IMR-90 (cell line): Measurements from ENCODE around the gene FMC1. TPM values are rescaled to one million over a fixed set of nuclear protein-coding genes. Genes with fewer than 3 reads are reported as not detected.

ENCODE experiments used
- ATAC-seq: fragments of 200-7000 bp; cut with Tn5 transposase; 2 replicates; pipeline ENCODE4 v1.9.1; 2020; ENCODE audit warnings: low read depth, mild to moderate bottlenecking, moderate library complexity
- BruUV-seq: library from RNA; stranded (reverse); fragments of 400-500 nt; replicated peaks from 2 replicates; lab custom pipeline; 2021; lab: Mats Ljungman, UMichigan
- CTCF ChIA-PET: fragments of 300-600 bp; formaldehyde crosslinking; extraction: SDS; loops from one replicate; lab custom pipeline; 2021; ENCODE audit warnings: antibody characterized with exemption; lab: Yijun Ruan, JAX
- POLR2A ChIA-PET: fragments of 300-600 bp; sonication (Branson Sonifier 250); formaldehyde crosslinking; loops from one replicate; lab custom pipeline; 2022; ENCODE audit warnings: antibody characterized with exemption; ENCODE audit not compliant: unreplicated experiment; lab: Charles Lee
- DNase-seq: peaks from one replicate; pipeline ENCODE4 v3.0.0; 2013
- H2AFZ ChIP-seq: replicated peaks from 2 replicates; pipeline ENCODE3; 2013; ENCODE audit warnings: low read length, mild to moderate bottlenecking; ENCODE audit not compliant: poor library complexity
- H2AK5ac ChIP-seq: 2 replicates; pipeline ENCODE4 v1.6.1; 2013; ENCODE audit warnings: low read depth, low read length, inconsistent platforms
- H2AK9ac ChIP-seq: replicated peaks from 2 replicates; pipeline ENCODE3; 2013; ENCODE audit warnings: mild to moderate bottlenecking, low read depth, low read length, moderate library complexity; ENCODE audit not compliant: poor library complexity
- H2BK120ac ChIP-seq: 2 replicates; pipeline ENCODE4 v1.6.1; 2013; ENCODE audit warnings: low read depth, low read length, inconsistent platforms
- H2BK15ac ChIP-seq: 3 replicates; pipeline ENCODE4 v1.6.1; 2013; ENCODE audit warnings: low read depth, low read length, inconsistent platforms
- H2BK20ac ChIP-seq: 2 replicates; pipeline ENCODE4 v1.6.1; 2013; ENCODE audit warnings: low read depth, mild to moderate bottlenecking, inconsistent platforms, low read length, moderate library complexity
- H2BK5ac ChIP-seq: 2 replicates; pipeline ENCODE4 v1.6.1; 2013; ENCODE audit warnings: mild to moderate bottlenecking, low read depth, low read length, inconsistent platforms; ENCODE audit not compliant: poor library complexity, severe bottlenecking
- H3K14ac ChIP-seq: replicated peaks from 2 replicates; pipeline ENCODE4 v1.6.1; 2013; ENCODE audit warnings: low read depth, low read length, inconsistent platforms
- H3K18ac ChIP-seq: 2 replicates; pipeline ENCODE4 v1.6.1; 2013; ENCODE audit warnings: low read depth, low read length, control low read depth
- H3K23ac ChIP-seq: 2 replicates; pipeline ENCODE4 v1.6.1; 2013; ENCODE audit warnings: low read depth, low read length, inconsistent platforms
- H3K27ac ChIP-seq: 2 replicates; pipeline ENCODE4 v1.5.1; 2013; ENCODE audit warnings: mild to moderate bottlenecking, control low read depth, low read length; ENCODE audit not compliant: insufficient read depth
- H3K27me3 ChIP-seq: 2 replicates; pipeline ENCODE4 v1.6.1; 2013; ENCODE audit warnings: low read length; ENCODE audit not compliant: control insufficient read depth, insufficient read depth
- H3K36me3 ChIP-seq: 2 replicates; pipeline ENCODE4 v1.6.1; 2013; ENCODE audit warnings: low read length, mixed read lengths; ENCODE audit not compliant: control insufficient read depth, insufficient read depth
- H3K4ac ChIP-seq: 2 replicates; pipeline ENCODE4 v1.6.1; 2013; ENCODE audit warnings: low read depth, low read length, inconsistent platforms
- H3K4me1 ChIP-seq: 2 replicates; pipeline ENCODE4 v1.6.1; 2013; ENCODE audit warnings: low read length, mixed read lengths; ENCODE audit not compliant: control insufficient read depth, insufficient read depth
- H3K4me2 ChIP-seq: 2 replicates; pipeline ENCODE4 v1.6.1; 2013; ENCODE audit warnings: low read depth, mild to moderate bottlenecking, control low read depth, low read length, moderate library complexity
- H3K4me3 ChIP-seq: 2 replicates; pipeline ENCODE4 v1.5.1; 2013; ENCODE audit warnings: low read depth, mild to moderate bottlenecking, control low read depth, low read length, moderate library complexity; ENCODE audit not compliant: insufficient read depth
- H3K56ac ChIP-seq: 2 replicates; pipeline ENCODE4 v1.6.1; 2013; ENCODE audit warnings: low read length, inconsistent platforms; ENCODE audit not compliant: insufficient read depth; ENCODE audit errors: extremely low read depth
- H3K79me1 ChIP-seq, 2 experiments: 2 replicates each; pipeline ENCODE4 v1.6.1; 2013; ENCODE audit warnings: low read length in 2 of 2, inconsistent platforms in 1 of 2, low read depth in 1 of 2
- H3K9ac ChIP-seq: 2 replicates; pipeline ENCODE4 v1.6.1; 2013; ENCODE audit warnings: low read depth, low read length, control low read depth
- H3K9me1 ChIP-seq: 2 replicates; pipeline ENCODE4 v1.6.1; 2013; ENCODE audit warnings: low read length, inconsistent platforms; ENCODE audit not compliant: insufficient read depth
- H3K9me3 ChIP-seq: 2 replicates; pipeline ENCODE4 v1.6.1; 2013; ENCODE audit warnings: low read length; ENCODE audit not compliant: control insufficient read depth, insufficient read depth
- H4K20me1 ChIP-seq: 2 replicates; pipeline ENCODE4 v1.6.1; 2013; ENCODE audit warnings: low read length, inconsistent platforms; ENCODE audit not compliant: insufficient read depth
- H4K5ac ChIP-seq: 2 replicates; pipeline ENCODE4 v1.6.1; 2013; ENCODE audit warnings: mild to moderate bottlenecking, low read depth, low read length, control low read depth
- H4K8ac ChIP-seq, 2 experiments: 2 replicates each; pipeline ENCODE4 v1.6.1; 2013; ENCODE audit warnings: low read depth in 2 of 2, low read length in 2 of 2, control low read depth in 1 of 2, inconsistent platforms in 1 of 2
- H4K91ac ChIP-seq: 2 replicates; pipeline ENCODE4 v1.6.1; 2013; ENCODE audit warnings: low read depth, low read length, inconsistent platforms; ENCODE audit not compliant: insufficient read depth
- BHLHE40 ChIP-seq: fragments of 150-350 bp; IDR thresholded peaks from 2 replicates; pipeline ENCODE4 v1.6.1; 2016; ENCODE audit warnings: mild to moderate bottlenecking, low read depth, low read length
- CEBPB ChIP-seq: IDR thresholded peaks from 2 replicates; pipeline ENCODE4 v1.6.1; 2012; ENCODE audit warnings: low read depth, low read length, improper control_type of control experiment
- CHD1 ChIP-seq: IDR thresholded peaks from 2 replicates; pipeline ENCODE4 v1.6.1; 2012; ENCODE audit warnings: low read depth, low read length, improper control_type of control experiment
- FOS ChIP-seq: fragments of 150-350 bp; IDR thresholded peaks from 2 replicates; pipeline ENCODE4 v1.6.1; 2016; ENCODE audit warnings: low read depth, low read length
- MAFK ChIP-seq: IDR thresholded peaks from 2 replicates; pipeline ENCODE4 v1.6.1; 2012; ENCODE audit warnings: low read depth, low read length, improper control_type of control experiment
- MAZ ChIP-seq: IDR thresholded peaks from 2 replicates; pipeline ENCODE4 v1.6.1; 2012; ENCODE audit warnings: low read depth, mild to moderate bottlenecking, low read length, improper control_type of control experiment, moderate library complexity, borderline replicate concordance
- MXI1 ChIP-seq: IDR thresholded peaks from 2 replicates; pipeline ENCODE4 v1.6.1; 2012; ENCODE audit warnings: low read depth, mild to moderate bottlenecking, low read length, moderate library complexity, borderline replicate concordance
- NFE2L2 ChIP-seq: fragments of 150-350 bp; IDR thresholded peaks from 2 replicates; pipeline ENCODE4 v1.6.1; 2016; ENCODE audit warnings: low read depth, mild to moderate bottlenecking, low read length
- POLR2A ChIP-seq: IDR thresholded peaks from 2 replicates; pipeline ENCODE4 v1.6.1; 2012; ENCODE audit warnings: mild to moderate bottlenecking, low read depth, low read length
- RAD21 ChIP-seq: IDR thresholded peaks from 2 replicates; pipeline ENCODE4 v1.6.1; 2012; ENCODE audit warnings: low read length, improper control_type of control experiment
- RCOR1 ChIP-seq: IDR thresholded peaks from 2 replicates; pipeline ENCODE4 v1.6.1; 2012; ENCODE audit warnings: mild to moderate bottlenecking, low read length, improper control_type of control experiment; ENCODE audit not compliant: insufficient replicate concordance
- RFX5 ChIP-seq: IDR thresholded peaks from 2 replicates; pipeline ENCODE4 v1.8.0; 2012; ENCODE audit warnings: low read depth, mild to moderate bottlenecking, low read length, moderate library complexity
- SMC3 ChIP-seq: fragments of 150-350 bp; IDR thresholded peaks from 2 replicates; pipeline ENCODE4 v1.6.1; 2016; ENCODE audit warnings: low read depth, mild to moderate bottlenecking, antibody characterized with exemption, low read length, moderate library complexity
- WGBS, 2 experiments: methylation state at CpG; one replicate each; pipeline versions ENCODE4 v1.1.5 to v1.1.7; 2013; ENCODE audit warnings: missing lambda C conversion rate in 2 of 2; ENCODE audit not compliant: insufficient read length in 1 of 2; ENCODE audit errors: extremely low coverage in 2 of 2; 5-methylcytosine and 5-hydroxymethylcytosine counted together
- dilution Hi-C: fragments of 300-500 bp; cut with HindIII; formaldehyde crosslinking; loops from one replicate; pipeline ENCODE4 v1.14.3; 2018; ENCODE audit warnings: low sequenced_read_pairs; ENCODE audit not compliant: unreplicated experiment
- in situ Hi-C: fragments of 300-500 bp; cut with MboI; formaldehyde crosslinking; loops from 3 replicates; pipeline ENCODE4 v1.14.3; 2019; ENCODE audit warnings: low sequenced_read_pairs, inconsistent platforms, mixed read lengths
- intact Hi-C: fragments of 100-400 bp; cut with micrococcal nuclease; formaldehyde crosslinking; loops from 2 replicates; pipeline ENCODE4 v1.10.0; 2022
- polyA plus RNA-seq, 3 experiments: library from polyadenylated mRNA; depleted of rRNA; stranded (reverse); fragments of >200 nt; gene quantifications; 2 replicates each; pipeline ENCODE4 v1.2.3, GENCODE V29; 2012; ENCODE audit warnings: low replicate concordance in 1 of 3
- total RNA-seq: library from RNA; depleted of rRNA; stranded (reverse); fragments of >200 nt; gene quantifications from 2 replicates; pipeline ENCODE4 v1.2.3, GENCODE V29; 2012
- TF ChIP-seq, protein P1 (sequence below): conservative IDR thresholded peaks from 2 replicates; pipeline ENCODE4 v1.5.1; 2012; ENCODE audit warnings: mild to moderate bottlenecking, low read depth, low read length, improper control_type of control experiment
- TF ChIP-seq, protein P2 (sequence below): fragments of 150-350 bp; IDR thresholded peaks from 2 replicates; pipeline ENCODE4 v1.6.1; 2017; ENCODE audit warnings: mild to moderate bottlenecking, antibody characterized with exemption, low read length, low read depth
- TF ChIP-seq, protein P3 (sequence below): fragments of 150-350 bp; IDR thresholded peaks from 2 replicates; pipeline ENCODE4 v1.6.1; 2016; ENCODE audit warnings: low read depth, mild to moderate bottlenecking, low read length, moderate library complexity, borderline replicate concordance

FMC1 gene
- total and polyA plus RNA-seq, 2 of the 4 experiments (the other 2 are of a cell fraction) = 6.1 to 11.9 TPM

DNA sequence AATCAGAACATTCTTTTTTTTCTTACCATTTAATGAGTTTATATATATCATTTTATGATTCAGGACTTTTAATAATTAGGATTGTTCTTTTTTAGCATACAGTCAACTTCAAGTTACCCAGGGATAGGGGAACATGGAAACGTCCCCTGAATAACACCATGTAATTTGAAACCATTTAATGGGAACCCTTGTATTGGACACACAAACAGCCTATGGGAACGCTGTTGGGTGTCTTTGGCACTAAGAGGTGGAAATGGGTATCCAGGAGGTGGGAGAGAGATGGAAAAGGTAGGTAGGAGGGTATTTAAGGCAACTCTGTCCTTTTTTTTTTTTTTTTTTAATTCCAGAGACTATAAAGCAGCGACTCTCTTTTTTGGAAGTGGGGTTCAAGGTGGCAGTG lies 21.2 kb downstream of the FMC1 start:
- H3K36me3 ChIP-seq = peaks cover 2% of the 10 kb centered on the region
- H2AFZ ChIP-seq = no peak overlapping the region
- no TSS peak for BruUV-seq
- DNase-seq (peak; percentile 16), ATAC-seq (no peak)
- in situ Hi-C loops (no loop called here), intact Hi-C loops (loop anchor here (5.0 kb wide), 2 partner anchors 35 to 50 kb away; no protein-coding TSS in a partner anchor), dilution Hi-C loops (no loop called here)
- peak overlapping the region; percentile 17; the same call in 1 of the 2 replicates for H3K4me2 ChIP-seq
- H3K9me1 ChIP-seq = peaks cover 5% of the 10 kb centered on the region; the same call in 1 of the 2 replicates
- no peak overlapping the region for H3K14ac ChIP-seq
- H3K18ac ChIP-seq = no peak overlapping the region
- no peak overlapping the region for H3K9ac ChIP-seq
- no peak overlapping the region for H2AK5ac ChIP-seq
- peaks cover 0 to 28% of the 10 kb centered on the region in 2 experiments; a peak in 3 of 4 replicates for H3K79me1 ChIP-seq
- ChIA-PET POLR2A (no interaction called here), CTCF (no interaction called here)
- no peak overlapping the region for H2BK20ac ChIP-seq
- H2BK15ac ChIP-seq = no peak overlapping the region
- H2BK120ac ChIP-seq = no peak overlapping the region
- H4K5ac ChIP-seq = no peak overlapping the region
- no CpG with 5 or more reads among the region's 3 CpGs for WGBS, 2 experiments
- H3K27ac ChIP-seq = no peak overlapping the region
- no peak overlapping the region for H2BK5ac ChIP-seq
- no peak overlapping the region for H4K8ac ChIP-seq
- no peaks in the 10 kb centered on the region for H3K9me3 ChIP-seq
- peaks cover 59% of the 10 kb centered on the region for H4K20me1 ChIP-seq
- H3K23ac ChIP-seq = no peak overlapping the region
- no peak overlapping the region for H3K4me3 ChIP-seq
- no peak overlapping the region for H2AK9ac ChIP-seq
- no peak overlapping the region for H3K4ac ChIP-seq
- no peaks in the 10 kb centered on the region; the same call in 1 of the 2 replicates for H3K4me1 ChIP-seq
- no peak overlapping the region for H4K91ac ChIP-seq
- H3K27me3 ChIP-seq = no peaks in the 10 kb centered on the region
- TF ChIP-seq MAZ = no peak
- TF ChIP-seq FOS = no peak
- TF ChIP-seq CHD1 = no peak
- TF ChIP-seq MAFK = no peak
- TF ChIP-seq SMC3 = no peak
- no peak for TF ChIP-seq RCOR1
- no peak for TF ChIP-seq RAD21
- TF ChIP-seq NFE2L2 = no peak
- no peak for TF ChIP-seq POLR2A
- TF ChIP-seq, protein P1, sequence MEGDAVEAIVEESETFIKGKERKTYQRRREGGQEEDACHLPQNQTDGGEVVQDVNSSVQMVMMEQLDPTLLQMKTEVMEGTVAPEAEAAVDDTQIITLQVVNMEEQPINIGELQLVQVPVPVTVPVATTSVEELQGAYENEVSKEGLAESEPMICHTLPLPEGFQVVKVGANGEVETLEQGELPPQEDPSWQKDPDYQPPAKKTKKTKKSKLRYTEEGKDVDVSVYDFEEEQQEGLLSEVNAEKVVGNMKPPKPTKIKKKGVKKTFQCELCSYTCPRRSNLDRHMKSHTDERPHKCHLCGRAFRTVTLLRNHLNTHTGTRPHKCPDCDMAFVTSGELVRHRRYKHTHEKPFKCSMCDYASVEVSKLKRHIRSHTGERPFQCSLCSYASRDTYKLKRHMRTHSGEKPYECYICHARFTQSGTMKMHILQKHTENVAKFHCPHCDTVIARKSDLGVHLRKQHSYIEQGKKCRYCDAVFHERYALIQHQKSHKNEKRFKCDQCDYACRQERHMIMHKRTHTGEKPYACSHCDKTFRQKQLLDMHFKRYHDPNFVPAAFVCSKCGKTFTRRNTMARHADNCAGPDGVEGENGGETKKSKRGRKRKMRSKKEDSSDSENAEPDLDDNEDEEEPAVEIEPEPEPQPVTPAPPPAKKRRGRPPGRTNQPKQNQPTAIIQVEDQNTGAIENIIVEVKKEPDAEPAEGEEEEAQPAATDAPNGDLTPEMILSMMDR = no peak
- no peak for TF ChIP-seq CEBPB
- TF ChIP-seq MXI1 = no peak
- TF ChIP-seq RFX5 = no peak
- TF ChIP-seq BHLHE40 = no peak
- TF ChIP-seq, protein P2, sequence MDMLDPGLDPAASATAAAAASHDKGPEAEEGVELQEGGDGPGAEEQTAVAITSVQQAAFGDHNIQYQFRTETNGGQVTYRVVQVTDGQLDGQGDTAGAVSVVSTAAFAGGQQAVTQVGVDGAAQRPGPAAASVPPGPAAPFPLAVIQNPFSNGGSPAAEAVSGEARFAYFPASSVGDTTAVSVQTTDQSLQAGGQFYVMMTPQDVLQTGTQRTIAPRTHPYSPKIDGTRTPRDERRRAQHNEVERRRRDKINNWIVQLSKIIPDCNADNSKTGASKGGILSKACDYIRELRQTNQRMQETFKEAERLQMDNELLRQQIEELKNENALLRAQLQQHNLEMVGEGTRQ = no peak
- TF ChIP-seq, protein P3, sequence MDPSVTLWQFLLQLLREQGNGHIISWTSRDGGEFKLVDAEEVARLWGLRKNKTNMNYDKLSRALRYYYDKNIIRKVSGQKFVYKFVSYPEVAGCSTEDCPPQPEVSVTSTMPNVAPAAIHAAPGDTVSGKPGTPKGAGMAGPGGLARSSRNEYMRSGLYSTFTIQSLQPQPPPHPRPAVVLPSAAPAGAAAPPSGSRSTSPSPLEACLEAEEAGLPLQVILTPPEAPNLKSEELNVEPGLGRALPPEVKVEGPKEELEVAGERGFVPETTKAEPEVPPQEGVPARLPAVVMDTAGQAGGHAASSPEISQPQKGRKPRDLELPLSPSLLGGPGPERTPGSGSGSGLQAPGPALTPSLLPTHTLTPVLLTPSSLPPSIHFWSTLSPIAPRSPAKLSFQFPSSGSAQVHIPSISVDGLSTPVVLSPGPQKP = no peak
- H3K56ac ChIP-seq = no peak overlapping the region
